HEK293T (cell line): ENCODE data around the gene ZNF155.
A peak's percentile ranks its signal among the peaks of the same experiment; 100 is the strongest.
"Not testable (repeated sequence)": the region's sequence is repeated elsewhere in the genome, so short reads cannot be mapped to it uniquely, and the experiment has no call there.

Source experiments
- CTCF ChIA-PET: fragments of 350-600 bp; formaldehyde crosslinking; extraction: SDS; loops from one replicate; lab custom pipeline; 2021; ENCODE audit warnings: antibody characterized with exemption, inconsistent platforms; lab: Yijun Ruan, JAX
- POLR2A ChIA-PET: fragments of 350-600 bp; formaldehyde crosslinking; extraction: SDS; loops from one replicate; lab custom pipeline; 2020; ENCODE audit warnings: antibody characterized with exemption, inconsistent platforms; lab: Yijun Ruan, JAX
- DNase-seq: peaks from one replicate; pipeline ENCODE4 v3.0.0; 2012; ENCODE audit warnings: mixed read lengths; ENCODE audit errors: extremely low spot score
- ARNT ChIP-seq: fragments of 450-650 bp; IDR thresholded peaks from 2 replicates; pipeline ENCODE4 v1.6.1; 2017; ENCODE audit warnings: mild to moderate bottlenecking
- BHLHE40 ChIP-seq: fragments of 450-650 bp; IDR thresholded peaks from 2 replicates; pipeline ENCODE4 v1.6.1; 2016; ENCODE audit warnings: mild to moderate bottlenecking, moderate library complexity, borderline replicate concordance
- CTBP1 ChIP-seq: fragments of 450-650 bp; IDR thresholded peaks from 2 replicates; pipeline ENCODE4 v1.6.1; 2016; ENCODE audit warnings: borderline replicate concordance
- ELF4 ChIP-seq: fragments of 450-650 bp; IDR thresholded peaks from 2 replicates; pipeline ENCODE4 v1.6.1; 2017; ENCODE audit warnings: antibody characterized with exemption
- FOXA1 ChIP-seq: fragments of 450-650 bp; IDR thresholded peaks from 2 replicates; pipeline ENCODE4 v1.6.1; 2016; ENCODE audit warnings: mild to moderate bottlenecking
- FOXK2 ChIP-seq: fragments of 450-650 bp; IDR thresholded peaks from 2 replicates; pipeline ENCODE4 v1.6.1; 2016; ENCODE audit warnings: mild to moderate bottlenecking
- FOXM1 ChIP-seq: fragments of 450-650 bp; IDR thresholded peaks from 2 replicates; pipeline ENCODE4 v1.6.1; 2017; ENCODE audit warnings: mild to moderate bottlenecking, borderline replicate concordance
- HDGF ChIP-seq: fragments of 450-650 bp; IDR thresholded peaks from 2 replicates; pipeline ENCODE4 v1.6.1; 2017; ENCODE audit warnings: antibody characterized with exemption, borderline replicate concordance
- L3MBTL2 ChIP-seq: fragments of 450-650 bp; conservative IDR thresholded peaks from 2 replicates; pipeline ENCODE4 v1.6.1; 2016; ENCODE audit warnings: mild to moderate bottlenecking
- LEF1 ChIP-seq: fragments of 450-650 bp; IDR thresholded peaks from 2 replicates; pipeline ENCODE4 v1.6.1; 2017; ENCODE audit warnings: mild to moderate bottlenecking, borderline replicate concordance
- NFRKB ChIP-seq: fragments of 450-650 bp; IDR thresholded peaks from 2 replicates; pipeline ENCODE4 v1.6.1; 2016; ENCODE audit warnings: mild to moderate bottlenecking, moderate library complexity
- PKNOX1 ChIP-seq: fragments of 450-650 bp; IDR thresholded peaks from 2 replicates; pipeline ENCODE4 v1.6.1; 2016
- SP1 ChIP-seq: fragments of 450-650 bp; IDR thresholded peaks from 2 replicates; pipeline ENCODE4 v1.6.1; 2017
- SUZ12 ChIP-seq: fragments of 450-650 bp; IDR thresholded peaks from 2 replicates; pipeline ENCODE4 v1.6.1; 2016; ENCODE audit warnings: mild to moderate bottlenecking
- TARDBP ChIP-seq: fragments of 450-650 bp; IDR thresholded peaks from 2 replicates; pipeline ENCODE4 v1.6.1; 2016
- ZNF384 ChIP-seq: fragments of 450-650 bp; IDR thresholded peaks from 2 replicates; pipeline ENCODE4 v1.6.1; 2016

The ZNF155 gene

DNA sequence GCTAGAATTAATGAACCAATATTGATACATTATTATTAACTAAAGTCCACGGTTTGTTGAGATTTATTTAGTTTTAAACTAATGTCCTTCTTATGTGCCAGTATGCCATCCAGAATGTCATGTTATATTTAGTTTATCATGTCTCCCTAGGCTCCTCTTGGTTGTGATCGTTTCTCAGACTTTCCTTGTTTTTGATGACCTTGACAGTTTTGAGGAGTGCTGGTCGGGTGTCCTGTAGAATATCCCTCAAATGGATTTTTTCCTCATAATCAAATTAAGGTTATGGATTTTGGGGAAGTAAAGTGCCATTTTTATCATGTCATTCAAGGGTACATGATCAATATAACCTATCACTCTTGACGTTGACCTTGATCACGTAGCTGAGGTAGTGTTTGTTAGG, 42.8 kb upstream of the ZNF155 start:
- DNase-seq, result no peak
- POLR2A ChIA-PET, result no interaction called here
- CTCF ChIA-PET, result no interaction called here
- no peak for TF ChIP-seq ARNT
- no peak for TF ChIP-seq TARDBP
- TF ChIP-seq CTBP1, result no peak
- TF ChIP-seq L3MBTL2, result no peak
- TF ChIP-seq SP1, result no peak
- TF ChIP-seq NFRKB, result no peak
- TF ChIP-seq SUZ12, result no peak
- TF ChIP-seq BHLHE40, result no peak
- TF ChIP-seq ELF4, result no peak
- TF ChIP-seq FOXA1, result no peak
- no peak for TF ChIP-seq HDGF
- no peak for TF ChIP-seq PKNOX1
- TF ChIP-seq FOXM1, result no peak
- TF ChIP-seq ZNF384, result no peak
- no peak for TF ChIP-seq LEF1

DNA sequence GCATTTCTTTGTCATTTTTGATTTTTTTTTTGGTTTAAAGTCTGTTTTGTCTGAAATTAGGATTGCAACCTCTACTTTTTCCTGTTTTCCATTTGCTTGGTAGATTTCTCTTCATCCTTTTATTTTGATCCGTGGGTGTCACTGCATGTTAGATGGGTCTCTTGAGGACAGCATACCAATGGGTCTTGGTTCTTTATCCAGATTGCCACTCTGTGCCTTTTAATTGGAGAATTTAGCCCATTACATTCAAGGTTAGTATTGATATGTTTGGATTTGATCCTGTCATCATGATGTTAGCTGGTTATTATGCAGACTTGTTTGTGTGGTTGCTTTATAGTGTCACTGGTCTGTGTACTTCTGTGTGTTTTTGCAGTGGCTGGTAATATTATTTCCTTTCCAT, 36.6 kb upstream of the ZNF155 start:
- CTCF ChIA-PET, DNase-seq: not testable (repeated sequence)
- POLR2A ChIA-PET, result interaction anchor here (0.9 to 1.6 kb wide), 2 partner anchors 12 to 120 kb away, joined by 3 to 12 read pairs; partner anchors contain the start of genes ZNF283 and ZNF45

GRCh38 chr19:43949803-43950202, 34.2 kb upstream of the ZNF155 start:
- POLR2A ChIA-PET, DNase-seq: not testable (repeated sequence)
- CTCF ChIA-PET, result interaction anchor here (0.7 kb wide), 1 partner anchor 83 kb away, joined by 6 read pairs; no protein-coding TSS in a partner anchor

- peak; percentile 91 for DNase-seq
- ChIA-PET CTCF (interaction anchor here (0.6 to 1.2 kb wide), 3 partner anchors 16 to 218 kb away, joined by 3 to 4 read pairs (median 4); partner anchors contain the start of gene ZNF45), POLR2A (interaction anchor here (1.0 to 1.7 kb wide), 11 partner anchors 16 to 405 kb away, joined by 3 to 23 read pairs (median 4); partner anchors contain the start of genes SMG9, ZNF112, ZNF222 and ZNF223)
- 0 out of 2 replicates have a peak, but pooled peaks have one; percentile 33 for TF ChIP-seq FOXM1
- TF ChIP-seq FOXK2, result no peak
- 0 out of 2 replicates have a peak, but pooled peaks have one; percentile 33 for TF ChIP-seq SUZ12
- TF ChIP-seq FOXA1, result no peak
- TF ChIP-seq SP1, result no peak
- TF ChIP-seq BHLHE40, result no peak
- peak; percentile 57; the same call in 1 of the 2 replicates for TF ChIP-seq L3MBTL2
- TF ChIP-seq CTBP1, result no peak
- TF ChIP-seq ELF4, result peak; percentile 81
- no peak for TF ChIP-seq PKNOX1
Measured at GRCh38 chr19:43950834-43951645, 32.9 kb upstream of the ZNF155 start, which contains the start of gene ZNF221. ZNF221 (plus strand) TSS chr19:43951228; CDS start chr19:43962727, 11,499 bp downstream.

DNA sequence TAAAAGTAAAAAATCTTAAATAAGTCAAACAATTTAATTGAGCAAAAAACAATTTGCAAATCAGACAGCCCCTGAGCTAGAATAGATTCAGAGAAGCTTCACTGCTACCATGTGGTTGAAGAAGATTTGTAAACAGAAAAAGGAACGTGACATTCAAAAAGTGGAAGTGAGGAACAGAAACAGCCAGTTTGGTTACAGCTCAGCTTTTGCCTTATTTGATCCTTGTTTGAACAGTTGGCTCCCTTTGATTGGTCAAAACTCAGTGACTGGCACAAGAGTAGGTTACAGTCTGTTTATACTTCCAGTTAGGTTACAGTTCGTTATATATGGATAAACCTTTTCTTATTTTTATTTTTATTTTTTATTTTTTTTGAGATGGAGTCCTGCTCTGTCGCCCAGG, 27.2 kb upstream of the ZNF155 start:
- ChIA-PET POLR2A (no interaction called here), CTCF (no interaction called here)
- DNase-seq, result no peak
- no peak for TF ChIP-seq FOXM1
- no peak for TF ChIP-seq HDGF

- TF ChIP-seq HDGF, result no peak
- no peak for DNase-seq
- CTCF ChIA-PET, result no interaction called here
- POLR2A ChIA-PET, result no interaction called here
Measured at GRCh38 chr19:43957891-43958290, 26.1 kb upstream of the ZNF155 start.

DNA sequence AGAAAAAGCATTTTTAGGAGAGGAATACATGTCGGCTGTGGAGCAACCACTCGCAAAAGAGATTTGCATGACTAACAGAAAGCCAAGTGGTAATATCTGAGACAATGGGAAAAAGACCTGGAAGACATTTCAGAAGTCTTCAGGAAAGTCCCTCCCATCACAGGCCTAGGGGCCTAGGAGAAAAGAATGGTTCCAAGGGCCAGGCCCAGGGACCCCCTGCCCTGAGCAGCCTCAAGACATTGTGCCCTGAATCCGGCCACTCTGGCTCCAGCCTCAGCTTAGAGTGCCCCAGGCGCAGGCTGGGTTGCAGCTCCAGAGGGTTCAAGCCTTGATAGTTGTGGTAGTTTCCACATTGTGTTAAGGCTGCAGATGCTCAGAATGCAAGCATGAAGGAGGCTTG, 23.6 kb upstream of the ZNF155 start:
- POLR2A ChIA-PET, result no interaction called here

More for the DNA sequence above, 23.6 kb upstream of the ZNF155 start:
- no peak for DNase-seq
- CTCF ChIA-PET, result no interaction called here
- no peak for TF ChIP-seq ELF4
- TF ChIP-seq ZNF384, result no peak
- no peak for TF ChIP-seq L3MBTL2
- no peak for TF ChIP-seq BHLHE40
- no peak for TF ChIP-seq CTBP1
